ENCODE measurements around the gene PGS1. TPM values are rescaled to one million over a fixed set of nuclear protein-coding genes. Genes with fewer than 3 reads are reported as not detected.

PGS1 gene
- total and polyA plus RNA-seq, 3 donors from 2014 or later, result 34.9 to 58.4 (median 50.4) TPM

DNA sequence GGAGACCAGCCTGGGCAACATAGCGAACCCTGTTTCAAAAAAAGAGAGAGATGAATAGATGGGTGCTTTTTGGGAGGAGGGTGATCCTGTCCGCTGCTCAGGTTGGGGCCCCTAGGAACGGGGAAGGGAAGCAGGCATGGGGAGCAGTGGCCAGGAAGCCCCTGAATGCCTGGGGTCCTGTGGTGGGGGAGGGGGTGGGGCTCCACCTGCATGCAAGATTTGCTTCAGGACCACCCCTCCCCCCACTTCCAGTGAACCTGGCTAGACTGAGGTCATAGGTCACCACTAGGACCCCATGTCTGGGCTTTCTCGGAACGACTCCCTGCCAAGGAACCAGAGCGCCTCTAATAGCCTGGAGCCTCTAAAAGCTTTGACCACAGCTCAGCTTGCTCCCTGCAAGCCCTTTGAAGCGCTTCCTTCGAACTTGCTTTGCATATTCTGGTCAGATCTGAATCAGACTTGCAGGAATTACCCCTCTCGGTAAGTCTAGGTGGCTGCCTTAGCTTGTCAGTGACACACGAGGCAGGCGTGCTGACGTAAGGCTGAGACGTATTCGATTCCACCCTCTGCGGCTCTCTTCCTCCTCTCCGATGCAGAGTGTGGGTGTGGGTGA, 22.2 kb upstream of the PGS1 start:
- H3K27ac ChIP-seq, result no peak overlapping the region
- peaks cover 46% of the 10 kb centered on the region for H3K4me1 ChIP-seq
- no peaks in the 10 kb centered on the region for H3K27me3 ChIP-seq
- intact Hi-C loops (cut with DNase I; ENCODE audit: low total_unique reads), result no loop called here
- H3K36me3 ChIP-seq (ENCODE audit: low read depth, missing control alignments), result no peaks in the 10 kb centered on the region
- 70 to 81% methylated on average over 16 of the region's 16 CpGs for WGBS, 2 donors
- no peak overlapping the region for H3K4me3 ChIP-seq
- peak; percentile 51 for DNase-seq
- TF ChIP-seq POLR2A (IDR thresholded peaks at IDR 0.05) (no peak), CTCF (IDR thresholded peaks at IDR 0.05) (no peak)
- H3K9me3 ChIP-seq, result no peaks in the 10 kb centered on the region

- WGBS, 2 donors, result 56 to 74% methylated on average over 6 to 7 of the region's 7 CpGs
- Histone ChIP-seq H3K27me3 (no peaks in the 10 kb centered on the region), H3K36me3 (ENCODE audit: low read depth, missing control alignments) (no peaks in the 10 kb centered on the region), H3K4me1 (peaks cover 37% of the 10 kb centered on the region), H3K4me3 (no peak overlapping the region), H3K27ac (no peak overlapping the region), H3K9me3 (no peaks in the 10 kb centered on the region)
- intact Hi-C loops (cut with DNase I; ENCODE audit: low total_unique reads), result no loop called here
- peak; percentile 26 for DNase-seq
- TF ChIP-seq CTCF (IDR thresholded peaks at IDR 0.05) (no peak), POLR2A (IDR thresholded peaks at IDR 0.05) (no peak)
These were observed 21.3 kb upstream of the PGS1 start for GRCh38 chr17:78357177-78357586.

DNA sequence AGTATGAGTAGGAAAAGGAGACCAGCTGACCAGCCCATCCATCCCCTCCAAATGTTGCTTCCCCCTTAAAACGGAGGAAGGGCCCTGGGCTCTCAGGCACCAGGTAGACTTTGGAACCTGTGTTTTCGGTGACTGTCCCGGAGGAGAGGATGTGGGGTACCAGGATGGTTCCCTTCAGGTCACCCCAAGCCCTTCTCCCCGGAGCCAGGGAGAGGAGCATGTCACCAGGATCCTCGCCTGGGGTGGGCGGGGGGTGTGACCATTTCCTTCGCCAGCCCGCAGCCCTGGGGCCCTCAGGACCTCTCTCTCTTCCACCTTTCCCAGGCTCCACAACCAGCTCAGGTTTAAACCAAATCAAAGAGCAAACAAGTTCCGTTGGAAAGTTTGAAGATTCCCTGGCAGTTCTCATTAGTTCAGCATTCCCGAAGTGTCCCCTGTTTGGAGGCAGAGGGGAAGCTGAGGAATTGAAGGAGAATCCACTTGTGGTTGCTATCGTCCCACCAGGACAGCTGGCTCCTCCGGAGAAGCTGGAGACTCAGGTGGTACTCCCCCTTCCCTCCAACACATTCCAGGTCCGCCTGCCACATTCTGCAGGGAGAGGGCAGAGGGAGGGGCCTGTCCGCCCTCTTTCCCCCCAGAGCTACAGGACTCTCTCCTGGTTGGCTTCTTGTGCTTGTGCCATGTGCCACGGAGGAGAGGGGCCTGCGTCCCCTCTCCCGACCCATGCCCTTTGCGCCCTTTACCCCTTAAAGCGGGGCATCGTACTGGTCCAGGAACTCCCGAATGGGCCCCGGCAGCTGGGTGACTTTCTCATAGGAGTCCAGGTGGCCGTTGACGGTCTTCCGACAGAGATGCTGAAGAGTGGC, 20.5 kb upstream of the PGS1 start:
- Histone ChIP-seq H3K9me3 (no peaks in the 10 kb centered on the region), H3K4me1 (peaks cover 32% of the 10 kb centered on the region), H3K4me3 (peak overlapping the region in 1 of 2 donors; percentile 73), H3K27ac (no peak overlapping the region), H3K36me3 (ENCODE audit: low read depth, missing control alignments) (no peaks in the 10 kb centered on the region), H3K27me3 (no peaks in the 10 kb centered on the region)
- intact Hi-C loops (cut with DNase I; ENCODE audit: low total_unique reads), result no loop called here
- no peak for DNase-seq
- TF ChIP-seq POLR2A (IDR thresholded peaks at IDR 0.05) (no peak), CTCF (IDR thresholded peaks at IDR 0.05) (no peak)
- 68 to 74% methylated on average over 23 to 24 of the region's 25 CpGs for WGBS, 2 donors

GRCh38 chr17:78358538-78359320, 19.7 kb upstream of the PGS1 start:
- no peak for TF ChIP-seq POLR2A (IDR thresholded peaks at IDR 0.05)
- TF ChIP-seq CTCF (IDR thresholded peaks at IDR 0.05), result no peak
- H3K4me1 ChIP-seq, result peaks cover 25% of the 10 kb centered on the region
- DNase-seq, result peak; percentile 55

More at GRCh38 chr17:78358538-78359320, 19.7 kb upstream of the PGS1 start:
- Histone ChIP-seq H3K27me3 (no peaks in the 10 kb centered on the region), H3K36me3 (ENCODE audit: low read depth, missing control alignments) (no peaks in the 10 kb centered on the region), H3K27ac (peak overlapping the region in 1 of 2 donors; percentile 87), H3K9me3 (no peaks in the 10 kb centered on the region), H3K4me3 (peak overlapping the region; percentile 59 to 73)
- intact Hi-C loops (cut with DNase I; ENCODE audit: low total_unique reads), result no loop called here
- 34 to 39% methylated on average over 23 to 71 of the region's 72 CpGs for WGBS, 2 donors
